ENCODE data around the gene OR51D1. TPM values are rescaled to one million over a fixed set of nuclear protein-coding genes. Genes with fewer than 3 reads are reported as not detected.

OR51D1 gene
- total RNA-seq, 1 experiment from 2014 or later = not detected

GRCh38 chr11:4642043-4642442 is 4.8 kb downstream of the OR51D1 start:
- no peak for DNase-seq
- no peaks in the 10 kb centered on the region for H4K20me1 ChIP-seq (ENCODE audit: low read length)
- H3K4me2 ChIP-seq (ENCODE audit: low read length) = no peak overlapping the region
- no peaks in the 10 kb centered on the region for H3K9me3 ChIP-seq (ENCODE audit: low read length)
- CTCF ChIA-PET = no interaction called here
- no peaks in the 10 kb centered on the region for H3K4me1 ChIP-seq (ENCODE audit: insufficient read depth, low read length)
- H2AFZ ChIP-seq (ENCODE audit: low read length) = no peak overlapping the region
- intact Hi-C loops (cut with micrococcal nuclease) = no loop called here
- POLR2A ChIA-PET (ENCODE audit: unreplicated experiment) = no interaction called here
- H3K4me3 ChIP-seq (ENCODE audit: low read length) = no peak overlapping the region
- BruUV-seq (replicated peaks) = no TSS peak
- no peak overlapping the region for H3K9ac ChIP-seq (ENCODE audit: low read length)
- H3K36me3 ChIP-seq (ENCODE audit: low read depth, low read length) = no peaks in the 10 kb centered on the region
- TF ChIP-seq EZH2 (IDR thresholded peaks at IDR 0.05; ENCODE audit: low read length, unreplicated experiment) (no peak), CTCF (conservative IDR thresholded peaks at IDR 0.05; ENCODE audit: low read depth, low read length) (no peak), EZH2phosphoT487 (IDR thresholded peaks at IDR 0.05; ENCODE audit: borderline replicate concordance, low read length) (no peak)
- no peak overlapping the region for H3K27ac ChIP-seq (ENCODE audit: low read length)
- no peak for ATAC-seq
- H3K9me2 ChIP-seq (replicated peaks; ENCODE audit: low read length) = no peaks in the 10 kb centered on the region
- no peaks in the 10 kb centered on the region for H3K79me2 ChIP-seq (ENCODE audit: low read length)
- H3F3A ChIP-seq (ENCODE audit: low read length, unreplicated experiment) = no peaks in the 10 kb centered on the region
- H3K27me3 ChIP-seq (ENCODE audit: low read length) = peaks cover 4% of the 10 kb centered on the region; the same call in 1 of the 2 replicates

GRCh38 chr11:4643076-4643475 is 5.8 kb downstream of the OR51D1 start:
- Histone ChIP-seq H3K9me2 (replicated peaks; ENCODE audit: low read length) (no peaks in the 10 kb centered on the region), H3F3A (ENCODE audit: low read length, unreplicated experiment) (no peaks in the 10 kb centered on the region), H3K9ac (ENCODE audit: low read length) (no peak overlapping the region), H3K36me3 (ENCODE audit: low read depth, low read length) (no peaks in the 10 kb centered on the region), H3K4me1 (ENCODE audit: insufficient read depth, low read length) (no peaks in the 10 kb centered on the region), H3K27ac (ENCODE audit: low read length) (no peak overlapping the region), H3K9me3 (ENCODE audit: low read length) (no peaks in the 10 kb centered on the region), H3K4me2 (ENCODE audit: low read length) (no peak overlapping the region), H4K20me1 (ENCODE audit: low read length) (no peaks in the 10 kb centered on the region), H3K79me2 (ENCODE audit: low read length) (no peaks in the 10 kb centered on the region), H3K27me3 (ENCODE audit: low read length) (peaks cover 4% of the 10 kb centered on the region; the same call in 1 of the 2 replicates), H3K4me3 (ENCODE audit: low read length) (no peak overlapping the region), H2AFZ (ENCODE audit: low read length) (no peak overlapping the region)
- TF ChIP-seq EZH2 (IDR thresholded peaks at IDR 0.05; ENCODE audit: low read length, unreplicated experiment) (no peak), EZH2phosphoT487 (IDR thresholded peaks at IDR 0.05; ENCODE audit: borderline replicate concordance, low read length) (no peak), CTCF (conservative IDR thresholded peaks at IDR 0.05; ENCODE audit: low read depth, low read length) (no peak)
- intact Hi-C loops (cut with micrococcal nuclease) = no loop called here
- ChIA-PET POLR2A (ENCODE audit: unreplicated experiment) (no interaction called here), CTCF (no interaction called here)
- DNase-seq (no peak), ATAC-seq (no peak)
- no TSS peak for BruUV-seq (replicated peaks)

- BruUV-seq (replicated peaks) = no TSS peak
- no peak for DNase-seq
- H3K4me1 ChIP-seq (ENCODE audit: insufficient read depth, low read length) = no peaks in the 10 kb centered on the region
- intact Hi-C loops (cut with micrococcal nuclease) = no loop called here
- no peaks in the 10 kb centered on the region for H3K9me2 ChIP-seq (replicated peaks; ENCODE audit: low read length)
- no peaks in the 10 kb centered on the region for H3K36me3 ChIP-seq (ENCODE audit: low read depth, low read length)
- no peak within 1 kb of the TSS for H2AFZ ChIP-seq (ENCODE audit: low read length)
- no peak within 1 kb of the TSS for H3K9ac ChIP-seq (ENCODE audit: low read length)
- ChIA-PET CTCF (no interaction called here), POLR2A (ENCODE audit: unreplicated experiment) (no interaction called here)
- ATAC-seq = no peak
- no peak within 1 kb of the TSS for H3K4me2 ChIP-seq (ENCODE audit: low read length)
- H3K79me2 ChIP-seq (ENCODE audit: low read length) = no peaks in the 10 kb centered on the region
- no peak within 1 kb of the TSS for H3K27ac ChIP-seq (ENCODE audit: low read length)
- H3K9me3 ChIP-seq (ENCODE audit: low read length) = no peaks in the 10 kb centered on the region
- H4K20me1 ChIP-seq (ENCODE audit: low read length) = no peaks in the 10 kb centered on the region
- H3K4me3 ChIP-seq (ENCODE audit: low read length) = no peak within 1 kb of the TSS
- H3F3A ChIP-seq (ENCODE audit: low read length, unreplicated experiment) = no peaks in the 10 kb centered on the region
- TF ChIP-seq CTCF (conservative IDR thresholded peaks at IDR 0.05; ENCODE audit: low read depth, low read length) = no peak
- TF ChIP-seq EZH2phosphoT487 (IDR thresholded peaks at IDR 0.05; ENCODE audit: borderline replicate concordance, low read length) = no peak
- TF ChIP-seq EZH2 (IDR thresholded peaks at IDR 0.05; ENCODE audit: low read length, unreplicated experiment) = no peak
- H3K27me3 ChIP-seq (ENCODE audit: low read length) = peaks cover 4% of the 10 kb centered on the region; the same call in 1 of the 2 replicates
These were observed 6.4 kb downstream of the OR51D1 start, which contains the start of gene OR51E1 for GRCh38 chr11:4643682-4644081. TSS of gene OR51E1 (plus strand) at chr11:4643982. CDS start at chr11:4652527, 8,545 bp downstream.

Measured in PC-3 (cell line).